ENCODE results near the gene ZNF280B. TPM values are rescaled to one million over a fixed set of nuclear protein-coding genes. Genes with fewer than 3 reads are reported as not detected.

ZNF280B gene
- total and polyA plus RNA-seq, 9 of the 15 experiments (the other 6 are each of a cell fraction or from before 2014, with no cell fraction given) = 7.7 to 29.9 (median 20.0) TPM

DNA sequence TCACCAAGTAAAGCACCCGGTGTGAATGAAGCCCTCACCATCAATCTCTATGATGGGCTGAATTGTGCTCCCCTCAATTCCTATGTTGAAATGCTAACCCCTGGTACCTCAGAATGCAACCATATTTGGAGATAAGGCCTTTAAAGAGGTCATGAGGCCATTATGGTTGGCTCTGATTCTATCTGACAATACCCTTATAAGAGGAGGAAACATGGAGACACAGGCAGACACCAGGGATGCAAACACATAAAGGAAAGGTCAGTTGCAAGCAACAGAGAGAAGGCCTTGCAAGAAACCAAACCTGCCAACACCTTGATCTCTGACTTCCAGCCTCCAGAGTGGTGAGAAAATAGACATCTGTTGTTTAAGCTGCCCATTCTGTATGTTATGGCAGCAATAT, 24.9 kb upstream of the ZNF280B start (continued):
- TF ChIP-seq, protein P1, sequence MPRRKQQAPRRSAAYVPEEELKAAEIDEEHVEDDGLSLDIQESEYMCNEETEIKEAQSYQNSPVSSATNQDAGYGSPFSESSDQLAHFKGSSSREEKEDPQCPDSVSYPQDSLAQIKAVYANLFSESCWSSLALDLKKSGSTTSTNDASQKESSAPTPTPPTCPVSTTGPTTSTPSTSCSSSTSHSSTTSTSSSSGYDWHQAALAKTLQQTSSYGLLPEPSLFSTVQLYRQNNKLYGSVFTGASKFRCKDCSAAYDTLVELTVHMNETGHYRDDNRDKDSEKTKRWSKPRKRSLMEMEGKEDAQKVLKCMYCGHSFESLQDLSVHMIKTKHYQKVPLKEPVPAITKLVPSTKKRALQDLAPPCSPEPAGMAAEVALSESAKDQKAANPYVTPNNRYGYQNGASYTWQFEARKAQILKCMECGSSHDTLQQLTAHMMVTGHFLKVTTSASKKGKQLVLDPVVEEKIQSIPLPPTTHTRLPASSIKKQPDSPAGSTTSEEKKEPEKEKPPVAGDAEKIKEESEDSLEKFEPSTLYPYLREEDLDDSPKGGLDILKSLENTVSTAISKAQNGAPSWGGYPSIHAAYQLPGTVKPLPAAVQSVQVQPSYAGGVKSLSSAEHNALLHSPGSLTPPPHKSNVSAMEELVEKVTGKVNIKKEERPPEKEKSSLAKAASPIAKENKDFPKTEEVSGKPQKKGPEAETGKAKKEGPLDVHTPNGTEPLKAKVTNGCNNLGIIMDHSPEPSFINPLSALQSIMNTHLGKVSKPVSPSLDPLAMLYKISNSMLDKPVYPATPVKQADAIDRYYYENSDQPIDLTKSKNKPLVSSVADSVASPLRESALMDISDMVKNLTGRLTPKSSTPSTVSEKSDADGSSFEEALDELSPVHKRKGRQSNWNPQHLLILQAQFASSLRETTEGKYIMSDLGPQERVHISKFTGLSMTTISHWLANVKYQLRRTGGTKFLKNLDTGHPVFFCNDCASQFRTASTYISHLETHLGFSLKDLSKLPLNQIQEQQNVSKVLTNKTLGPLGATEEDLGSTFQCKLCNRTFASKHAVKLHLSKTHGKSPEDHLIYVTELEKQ (CRISPR knock-in tag; IDR thresholded peaks at IDR 0.05) = no peak
- TF ChIP-seq, protein P2, sequence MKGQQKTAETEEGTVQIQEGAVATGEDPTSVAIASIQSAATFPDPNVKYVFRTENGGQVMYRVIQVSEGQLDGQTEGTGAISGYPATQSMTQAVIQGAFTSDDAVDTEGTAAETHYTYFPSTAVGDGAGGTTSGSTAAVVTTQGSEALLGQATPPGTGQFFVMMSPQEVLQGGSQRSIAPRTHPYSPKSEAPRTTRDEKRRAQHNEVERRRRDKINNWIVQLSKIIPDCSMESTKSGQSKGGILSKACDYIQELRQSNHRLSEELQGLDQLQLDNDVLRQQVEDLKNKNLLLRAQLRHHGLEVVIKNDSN (CRISPR knock-in tag; IDR thresholded peaks at IDR 0.05) = no peak
- 0 out of 2 replicates have a peak, but pooled peaks have one; percentile 34 for TF ChIP-seq ZNF780A (CRISPR knock-in tag; IDR thresholded peaks at IDR 0.05)
- TF ChIP-seq, protein P3, sequence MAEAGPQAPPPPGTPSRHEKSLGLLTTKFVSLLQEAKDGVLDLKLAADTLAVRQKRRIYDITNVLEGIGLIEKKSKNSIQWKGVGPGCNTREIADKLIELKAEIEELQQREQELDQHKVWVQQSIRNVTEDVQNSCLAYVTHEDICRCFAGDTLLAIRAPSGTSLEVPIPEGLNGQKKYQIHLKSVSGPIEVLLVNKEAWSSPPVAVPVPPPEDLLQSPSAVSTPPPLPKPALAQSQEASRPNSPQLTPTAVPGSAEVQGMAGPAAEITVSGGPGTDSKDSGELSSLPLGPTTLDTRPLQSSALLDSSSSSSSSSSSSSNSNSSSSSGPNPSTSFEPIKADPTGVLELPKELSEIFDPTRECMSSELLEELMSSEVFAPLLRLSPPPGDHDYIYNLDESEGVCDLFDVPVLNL (CRISPR knock-in tag; IDR thresholded peaks at IDR 0.05; ENCODE audit: low read depth) = no peak
- TF ChIP-seq, protein P4, sequence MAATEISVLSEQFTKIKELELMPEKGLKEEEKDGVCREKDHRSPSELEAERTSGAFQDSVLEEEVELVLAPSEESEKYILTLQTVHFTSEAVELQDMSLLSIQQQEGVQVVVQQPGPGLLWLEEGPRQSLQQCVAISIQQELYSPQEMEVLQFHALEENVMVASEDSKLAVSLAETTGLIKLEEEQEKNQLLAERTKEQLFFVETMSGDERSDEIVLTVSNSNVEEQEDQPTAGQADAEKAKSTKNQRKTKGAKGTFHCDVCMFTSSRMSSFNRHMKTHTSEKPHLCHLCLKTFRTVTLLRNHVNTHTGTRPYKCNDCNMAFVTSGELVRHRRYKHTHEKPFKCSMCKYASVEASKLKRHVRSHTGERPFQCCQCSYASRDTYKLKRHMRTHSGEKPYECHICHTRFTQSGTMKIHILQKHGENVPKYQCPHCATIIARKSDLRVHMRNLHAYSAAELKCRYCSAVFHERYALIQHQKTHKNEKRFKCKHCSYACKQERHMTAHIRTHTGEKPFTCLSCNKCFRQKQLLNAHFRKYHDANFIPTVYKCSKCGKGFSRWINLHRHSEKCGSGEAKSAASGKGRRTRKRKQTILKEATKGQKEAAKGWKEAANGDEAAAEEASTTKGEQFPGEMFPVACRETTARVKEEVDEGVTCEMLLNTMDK (IDR thresholded peaks at IDR 0.05; ENCODE audit: borderline replicate concordance, insufficient read depth, low read depth, low read length, poor library complexity, severe bottlenecking) = no peak
- 0 out of 2 replicates have a peak, but pooled peaks have one; percentile 51 for TF ChIP-seq ZNF124 (CRISPR knock-in tag; IDR thresholded peaks at IDR 0.05)
- 0 out of 2 replicates have a peak, but pooled peaks have one; percentile 8 for TF ChIP-seq ZBTB7A (IDR thresholded peaks at IDR 0.05; ENCODE audit: borderline replicate concordance, control insufficient read depth, low read depth, low read length)
- TF ChIP-seq EWSR1 (IDR thresholded peaks at IDR 0.05; ENCODE audit: borderline replicate concordance, low read depth, partially characterized antibody) = no peak
- TF ChIP-seq, protein P5, sequence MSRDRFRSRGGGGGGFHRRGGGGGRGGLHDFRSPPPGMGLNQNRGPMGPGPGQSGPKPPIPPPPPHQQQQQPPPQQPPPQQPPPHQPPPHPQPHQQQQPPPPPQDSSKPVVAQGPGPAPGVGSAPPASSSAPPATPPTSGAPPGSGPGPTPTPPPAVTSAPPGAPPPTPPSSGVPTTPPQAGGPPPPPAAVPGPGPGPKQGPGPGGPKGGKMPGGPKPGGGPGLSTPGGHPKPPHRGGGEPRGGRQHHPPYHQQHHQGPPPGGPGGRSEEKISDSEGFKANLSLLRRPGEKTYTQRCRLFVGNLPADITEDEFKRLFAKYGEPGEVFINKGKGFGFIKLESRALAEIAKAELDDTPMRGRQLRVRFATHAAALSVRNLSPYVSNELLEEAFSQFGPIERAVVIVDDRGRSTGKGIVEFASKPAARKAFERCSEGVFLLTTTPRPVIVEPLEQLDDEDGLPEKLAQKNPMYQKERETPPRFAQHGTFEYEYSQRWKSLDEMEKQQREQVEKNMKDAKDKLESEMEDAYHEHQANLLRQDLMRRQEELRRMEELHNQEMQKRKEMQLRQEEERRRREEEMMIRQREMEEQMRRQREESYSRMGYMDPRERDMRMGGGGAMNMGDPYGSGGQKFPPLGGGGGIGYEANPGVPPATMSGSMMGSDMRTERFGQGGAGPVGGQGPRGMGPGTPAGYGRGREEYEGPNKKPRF (IDR thresholded peaks at IDR 0.05; ENCODE audit: low read depth, low read length) = no peak
- no peak for TF ChIP-seq KLF6 (CRISPR knock-in tag; IDR thresholded peaks at IDR 0.05; ENCODE audit: borderline replicate concordance)
- peak; percentile 12; the same call in 1 of the 2 replicates for TF ChIP-seq NR2C1 (IDR thresholded peaks at IDR 0.05)
- no peak for TF ChIP-seq NR2C1 (tag; IDR thresholded peaks at IDR 0.05)
- TF ChIP-seq ZSCAN32 (CRISPR knock-in tag; IDR thresholded peaks at IDR 0.05) = no peak
- TF ChIP-seq, protein P6, sequence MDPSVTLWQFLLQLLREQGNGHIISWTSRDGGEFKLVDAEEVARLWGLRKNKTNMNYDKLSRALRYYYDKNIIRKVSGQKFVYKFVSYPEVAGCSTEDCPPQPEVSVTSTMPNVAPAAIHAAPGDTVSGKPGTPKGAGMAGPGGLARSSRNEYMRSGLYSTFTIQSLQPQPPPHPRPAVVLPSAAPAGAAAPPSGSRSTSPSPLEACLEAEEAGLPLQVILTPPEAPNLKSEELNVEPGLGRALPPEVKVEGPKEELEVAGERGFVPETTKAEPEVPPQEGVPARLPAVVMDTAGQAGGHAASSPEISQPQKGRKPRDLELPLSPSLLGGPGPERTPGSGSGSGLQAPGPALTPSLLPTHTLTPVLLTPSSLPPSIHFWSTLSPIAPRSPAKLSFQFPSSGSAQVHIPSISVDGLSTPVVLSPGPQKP (CRISPR knock-in tag; IDR thresholded peaks at IDR 0.05) = peak; percentile 86; the same call in 1 of the 2 replicates
- TF ChIP-seq SRF (CRISPR knock-in tag; IDR thresholded peaks at IDR 0.05) = peak in 1 of 2 experiments; percentile 85; a peak in 1 of 4 replicates
- TF ChIP-seq ZNF311 (CRISPR knock-in tag; IDR thresholded peaks at IDR 0.05) = no peak

Measured in K562 (cell line).